GM21423 (cell line): ENCODE data around the gene MVB12A.

Experiments
- ATAC-seq: cut with Tn5 transposase; IDR thresholded peaks from one replicate; pipeline ENCODE4 v1.9.1; 2021; ENCODE audit warnings: mild to moderate bottlenecking, moderate library complexity; ENCODE audit not compliant: unreplicated experiment

Gene MVB12A

GRCh38 chr19:17441241-17442021 lies 21.6 kb downstream of the MVB12A start:
- ATAC-seq, result no peak

- ATAC-seq, result no peak
These were observed 25.8 kb downstream of the MVB12A start for GRCh38 chr19:17445526-17446165.

- ATAC-seq, result no peak
These were observed 27.9 kb downstream of the MVB12A start for GRCh38 chr19:17447704-17448130.

GRCh38 chr19:17448131-17448967 lies 28.5 kb downstream of the MVB12A start, which contains the start of gene TMEM221:
Gene TMEM221 (minus strand): TSS chr19:17448668. CDS start chr19:17448462, 206 bp downstream.
- ATAC-seq, result no peak

GRCh38 chr19:17450264-17451075 lies 30.6 kb downstream of the MVB12A start:
- ATAC-seq, result no peak

GRCh38 chr19:17451820-17452219 lies 32.0 kb downstream of the MVB12A start:
- no peak for ATAC-seq

- ATAC-seq, result no peak
These were observed 34.8 kb downstream of the MVB12A start for GRCh38 chr19:17454576-17455071.

- no peak for ATAC-seq
These were observed 35.7 kb downstream of the MVB12A start for GRCh38 chr19:17455308-17456123.

GRCh38 chr19:17456127-17456526 lies 36.3 kb downstream of the MVB12A start:
- no peak for ATAC-seq

- ATAC-seq, result no peak
These were observed 37.8 kb downstream of the MVB12A start for GRCh38 chr19:17457616-17458015.

- no peak for ATAC-seq
These were observed 39.1 kb downstream of the MVB12A start for GRCh38 chr19:17458970-17459369.

- no peak for ATAC-seq
These were observed 40.8 kb downstream of the MVB12A start, which contains the start of gene NXNL1 for GRCh38 chr19:17460372-17461230. Gene NXNL1 (minus strand): TSS chr19:17460926. CDS start chr19:17460869, 57 bp downstream.

- ATAC-seq, result no peak
These were observed 46.6 kb downstream of the MVB12A start for GRCh38 chr19:17466487-17466850.

- no peak for ATAC-seq
These were observed 47.8 kb downstream of the MVB12A start for GRCh38 chr19:17467471-17468301.

- no peak for ATAC-seq
These were observed 48.6 kb downstream of the MVB12A start for GRCh38 chr19:17468302-17469091.

GRCh38 chr19:17469092-17469480 lies 49.2 kb downstream of the MVB12A start:
- no peak for ATAC-seq
